ENCODE data around the gene RAB31.

GRCh38 chr18:9876867-9877654 is 169.0 kb downstream of the RAB31 start:
- no peak for TF ChIP-seq CTCF (IDR thresholded peaks at IDR 0.05)
- TF ChIP-seq REST (IDR thresholded peaks at IDR 0.05; ENCODE audit: insufficient read depth in 1 of 2, low read depth in 2 of 2, low read length in 1 of 2): no peak
